ENCODE measurements around the gene RPS6KA2.

The RPS6KA2 gene

DNA sequence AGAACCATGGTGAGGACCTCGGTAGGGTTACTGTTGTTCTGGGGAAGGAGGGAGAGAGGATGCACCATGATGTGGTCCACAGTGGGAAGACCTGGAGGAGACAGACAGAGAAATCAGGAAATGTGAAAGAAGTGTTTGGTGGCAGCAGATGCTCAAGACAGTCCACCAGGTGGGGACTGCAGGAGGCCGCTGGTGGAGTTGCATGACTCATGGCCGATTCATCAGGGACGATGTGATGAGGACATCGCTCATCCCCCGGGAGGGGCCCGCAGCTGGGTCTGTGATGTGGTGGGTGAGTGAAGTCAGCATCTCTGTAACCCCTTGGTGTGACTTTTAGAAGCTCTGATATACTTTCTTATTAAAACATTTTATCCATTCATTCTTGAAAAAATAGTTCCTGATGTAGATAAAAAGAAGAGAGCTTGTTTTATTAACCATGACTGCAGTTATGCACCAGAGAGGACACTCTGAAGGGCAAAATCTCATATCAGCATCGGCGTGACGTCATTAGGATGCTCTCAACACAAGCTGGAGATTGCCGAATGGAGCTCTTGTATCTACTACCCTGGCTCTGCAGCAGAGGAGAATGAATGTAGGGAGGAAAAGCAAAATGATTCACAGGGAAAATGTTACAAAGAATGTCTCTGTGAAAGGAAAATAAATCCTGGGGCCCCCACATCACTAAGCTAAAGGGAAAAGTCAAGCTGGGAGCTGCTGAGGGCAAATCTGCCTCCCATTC is 111.8 kb downstream of the RPS6KA2 start:
- WGBS, 2 experiments: 82 to 87% methylated on average over 11 of the region's 11 CpGs
- no peaks in the 10 kb centered on the region for H3K27me3 ChIP-seq (ENCODE audit: control insufficient read depth, insufficient read depth, low read length, poor library complexity, severe bottlenecking)
- H3K9me3 ChIP-seq (ENCODE audit: control insufficient read depth, low read length): no peaks in the 10 kb centered on the region
- no peak overlapping the region for H3K4me3 ChIP-seq (ENCODE audit: insufficient read depth, low read depth, low read length)
- H3K4me1 ChIP-seq (ENCODE audit: control insufficient read depth, insufficient read depth, low read length): peaks cover 11% of the 10 kb centered on the region
- H3K36me3 ChIP-seq (ENCODE audit: control insufficient read depth, insufficient read depth, low read length): no peaks in the 10 kb centered on the region
- no peak overlapping the region for H3K27ac ChIP-seq (ENCODE audit: insufficient read depth, low read depth, low read length, poor library complexity, severe bottlenecking)

DNA sequence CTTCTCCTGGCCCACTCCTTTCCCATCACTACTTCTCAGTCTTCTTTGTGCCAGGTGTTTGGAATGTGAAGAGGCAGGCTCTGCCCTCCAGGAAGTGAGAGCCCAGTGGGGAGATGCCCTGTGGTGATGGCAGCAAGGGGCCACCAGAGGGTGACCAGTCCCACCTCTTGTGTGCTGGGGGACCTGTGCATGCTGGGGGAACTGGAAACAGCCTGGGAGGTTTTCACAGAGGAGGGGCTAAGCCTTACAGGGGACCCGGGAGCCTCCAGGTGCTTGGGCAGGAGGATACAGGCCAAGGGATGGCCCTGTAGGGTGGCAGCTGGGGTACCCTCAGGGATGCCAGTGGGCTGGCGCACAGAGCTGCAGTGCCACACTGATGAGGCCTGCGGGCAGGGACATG is 112.9 kb downstream of the RPS6KA2 start:
- Histone ChIP-seq H3K4me1 (ENCODE audit: control insufficient read depth, insufficient read depth, low read length) (peaks cover 11% of the 10 kb centered on the region), H3K9me3 (ENCODE audit: control insufficient read depth, low read length) (no peaks in the 10 kb centered on the region), H3K27ac (ENCODE audit: insufficient read depth, low read depth, low read length, poor library complexity, severe bottlenecking) (no peak overlapping the region), H3K4me3 (ENCODE audit: insufficient read depth, low read depth, low read length) (no peak overlapping the region), H3K27me3 (ENCODE audit: control insufficient read depth, insufficient read depth, low read length, poor library complexity, severe bottlenecking) (no peaks in the 10 kb centered on the region), H3K36me3 (ENCODE audit: control insufficient read depth, insufficient read depth, low read length) (no peaks in the 10 kb centered on the region)
- 96% methylated on average over 3 of the region's 3 CpGs for WGBS, 2 experiments

DNA sequence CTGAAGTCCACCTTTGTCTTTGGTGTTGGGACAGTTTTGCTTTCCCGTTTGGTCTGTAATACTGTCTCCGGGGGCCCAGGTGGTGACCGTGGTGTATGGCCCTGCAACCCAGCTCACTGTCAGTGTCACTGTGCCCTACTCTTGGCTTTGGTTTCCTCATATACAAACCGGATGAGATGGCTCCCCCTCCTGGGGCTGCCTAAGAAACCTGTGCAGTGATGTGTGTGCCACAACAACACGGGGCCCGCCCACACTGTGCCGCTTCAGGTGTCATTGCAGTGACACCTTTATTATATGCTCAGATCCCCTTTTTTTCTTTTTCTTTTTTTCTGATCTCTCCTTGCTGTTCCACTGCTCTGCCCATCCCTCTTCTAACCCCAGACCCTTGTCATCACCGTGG is 114.5 kb downstream of the RPS6KA2 start:
- no peaks in the 10 kb centered on the region for H3K9me3 ChIP-seq (ENCODE audit: control insufficient read depth, low read length)
- H3K36me3 ChIP-seq (ENCODE audit: control insufficient read depth, insufficient read depth, low read length): no peaks in the 10 kb centered on the region
- 91 to 93% methylated on average over 8 of the region's 8 CpGs for WGBS, 2 experiments
- no peak overlapping the region for H3K4me3 ChIP-seq (ENCODE audit: insufficient read depth, low read depth, low read length)
- H3K4me1 ChIP-seq (ENCODE audit: control insufficient read depth, insufficient read depth, low read length): peaks cover 19% of the 10 kb centered on the region
- H3K27me3 ChIP-seq (ENCODE audit: control insufficient read depth, insufficient read depth, low read length, poor library complexity, severe bottlenecking): no peaks in the 10 kb centered on the region
- no peak overlapping the region for H3K27ac ChIP-seq (ENCODE audit: insufficient read depth, low read depth, low read length, poor library complexity, severe bottlenecking)

DNA sequence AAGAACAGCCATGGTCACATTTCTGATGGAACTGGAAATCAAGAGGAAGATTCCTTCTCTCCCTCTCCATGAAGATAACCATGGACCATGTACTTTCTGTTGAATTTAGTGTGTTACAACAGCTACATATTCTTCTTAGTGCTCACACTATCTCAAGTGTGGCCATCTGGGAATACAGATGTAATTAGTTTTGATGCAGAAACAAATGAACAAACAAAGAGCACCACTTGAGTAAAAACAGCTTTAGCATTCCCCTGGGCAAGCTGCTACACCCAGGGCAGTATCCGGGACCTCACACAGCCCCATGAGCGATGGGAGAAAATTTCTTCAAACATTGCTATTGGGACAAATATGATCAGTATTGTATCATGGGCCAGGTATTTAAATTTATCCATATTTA is 115.7 kb downstream of the RPS6KA2 start:
- WGBS, 2 experiments: 98 to 100% methylated on average over 2 of the region's 2 CpGs
- no peaks in the 10 kb centered on the region for H3K9me3 ChIP-seq (ENCODE audit: control insufficient read depth, low read length)
- no peaks in the 10 kb centered on the region for H3K27me3 ChIP-seq (ENCODE audit: control insufficient read depth, insufficient read depth, low read length, poor library complexity, severe bottlenecking)
- no peak overlapping the region for H3K27ac ChIP-seq (ENCODE audit: insufficient read depth, low read depth, low read length, poor library complexity, severe bottlenecking)
- H3K36me3 ChIP-seq (ENCODE audit: control insufficient read depth, insufficient read depth, low read length): no peaks in the 10 kb centered on the region
- H3K4me3 ChIP-seq (ENCODE audit: insufficient read depth, low read depth, low read length): no peak overlapping the region
- peaks cover 15% of the 10 kb centered on the region for H3K4me1 ChIP-seq (ENCODE audit: control insufficient read depth, insufficient read depth, low read length)

DNA sequence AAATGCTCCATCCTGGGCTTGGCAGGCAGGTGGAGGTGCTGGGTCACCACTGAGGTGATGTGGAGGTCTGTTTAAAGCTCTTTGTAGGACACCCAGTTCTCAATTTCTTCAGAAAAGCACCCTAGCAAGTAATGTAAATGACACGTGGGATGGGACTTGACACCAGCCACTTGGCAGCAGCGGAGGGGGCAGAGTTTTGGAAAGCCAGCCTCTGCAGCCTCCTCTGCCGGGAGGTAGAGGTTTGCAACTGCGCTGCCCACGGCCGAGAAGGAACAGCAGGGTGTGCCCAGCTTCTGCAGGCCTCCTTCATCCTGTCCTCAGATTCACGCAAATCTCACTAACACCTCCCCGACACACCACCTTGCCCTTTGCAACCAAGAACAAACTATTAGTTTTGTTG is 117.9 kb downstream of the RPS6KA2 start:
- Histone ChIP-seq H3K4me3 (ENCODE audit: insufficient read depth, low read depth, low read length) (no peak overlapping the region), H3K4me1 (ENCODE audit: control insufficient read depth, insufficient read depth, low read length) (peaks cover 8% of the 10 kb centered on the region), H3K27ac (ENCODE audit: insufficient read depth, low read depth, low read length, poor library complexity, severe bottlenecking) (no peak overlapping the region), H3K9me3 (ENCODE audit: control insufficient read depth, low read length) (no peaks in the 10 kb centered on the region), H3K27me3 (ENCODE audit: control insufficient read depth, insufficient read depth, low read length, poor library complexity, severe bottlenecking) (no peaks in the 10 kb centered on the region), H3K36me3 (ENCODE audit: control insufficient read depth, insufficient read depth, low read length) (no peaks in the 10 kb centered on the region)
- 87 to 91% methylated on average over 8 of the region's 8 CpGs for WGBS, 2 experiments

DNA sequence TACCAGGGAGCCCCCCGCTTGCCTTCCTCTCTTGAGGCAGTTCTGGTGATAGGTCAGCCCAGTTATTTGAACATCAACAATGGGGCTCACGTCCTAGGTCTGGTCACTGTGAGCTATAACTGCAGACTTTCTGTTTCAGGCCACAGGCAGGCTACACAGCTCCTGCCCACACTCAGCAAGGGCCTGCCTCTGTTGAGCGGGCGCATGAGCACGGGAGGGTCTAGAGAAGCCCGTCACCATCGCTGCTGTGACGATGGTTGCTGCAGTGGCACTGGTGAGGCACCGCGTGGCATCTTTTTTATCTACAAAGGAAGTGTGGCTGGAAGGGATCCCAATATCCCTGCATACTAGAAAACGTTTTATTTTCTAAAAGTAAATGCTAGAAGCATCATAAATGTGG is 118.3 kb downstream of the RPS6KA2 start:
- no peaks in the 10 kb centered on the region for H3K9me3 ChIP-seq (ENCODE audit: control insufficient read depth, low read length)
- H3K27me3 ChIP-seq (ENCODE audit: control insufficient read depth, insufficient read depth, low read length, poor library complexity, severe bottlenecking): no peaks in the 10 kb centered on the region
- WGBS, 2 experiments: 85 to 88% methylated on average over 11 of the region's 11 CpGs
- H3K4me3 ChIP-seq (ENCODE audit: insufficient read depth, low read depth, low read length): no peak overlapping the region
- H3K36me3 ChIP-seq (ENCODE audit: control insufficient read depth, insufficient read depth, low read length): no peaks in the 10 kb centered on the region
- H3K4me1 ChIP-seq (ENCODE audit: control insufficient read depth, insufficient read depth, low read length): peaks cover 8% of the 10 kb centered on the region
- no peak overlapping the region for H3K27ac ChIP-seq (ENCODE audit: insufficient read depth, low read depth, low read length, poor library complexity, severe bottlenecking)

DNA sequence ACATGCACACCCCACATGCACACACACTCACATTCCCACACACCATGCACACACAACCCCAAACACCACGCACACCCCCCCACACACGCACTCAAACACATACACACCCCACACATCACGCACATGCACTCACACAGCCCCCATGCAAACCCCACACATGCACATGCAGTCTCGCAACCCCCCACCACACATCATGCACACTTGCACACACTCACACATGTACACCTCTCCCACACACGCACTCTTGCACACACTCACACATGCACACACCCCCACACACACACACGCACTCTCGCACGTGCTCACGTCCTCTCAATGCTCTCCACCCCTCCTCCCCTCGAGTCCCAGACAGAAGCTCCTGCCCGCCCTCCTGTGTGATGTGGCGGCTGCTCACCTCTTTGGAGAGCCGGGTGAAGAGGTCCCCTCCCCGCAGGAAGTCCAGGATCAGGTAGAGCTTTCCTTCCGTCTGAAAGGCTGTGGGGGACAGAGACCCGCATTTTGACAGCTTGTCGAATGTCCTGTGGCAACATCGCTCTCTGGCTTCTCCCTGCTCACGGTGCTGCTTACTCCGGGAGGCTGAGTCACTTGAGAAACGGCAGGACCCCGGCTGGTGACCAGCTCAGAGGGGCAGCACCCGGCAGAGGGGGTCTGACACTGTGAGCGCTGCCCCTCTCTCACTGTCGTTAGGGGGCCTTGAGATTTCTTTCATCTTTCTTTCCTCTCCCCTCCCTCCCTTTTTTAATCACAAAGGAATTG is 119.1 kb downstream of the RPS6KA2 start:
- no peak overlapping the region for H3K27ac ChIP-seq (ENCODE audit: insufficient read depth, low read depth, low read length, poor library complexity, severe bottlenecking)
- peaks cover 8% of the 10 kb centered on the region for H3K4me1 ChIP-seq (ENCODE audit: control insufficient read depth, insufficient read depth, low read length)
- no peaks in the 10 kb centered on the region for H3K36me3 ChIP-seq (ENCODE audit: control insufficient read depth, insufficient read depth, low read length)
- no peaks in the 10 kb centered on the region for H3K9me3 ChIP-seq (ENCODE audit: control insufficient read depth, low read length)
- H3K4me3 ChIP-seq (ENCODE audit: insufficient read depth, low read depth, low read length): no peak overlapping the region
- no peaks in the 10 kb centered on the region for H3K27me3 ChIP-seq (ENCODE audit: control insufficient read depth, insufficient read depth, low read length, poor library complexity, severe bottlenecking)
- WGBS, 2 experiments: 61 to 69% methylated on average over 25 of the region's 25 CpGs

DNA sequence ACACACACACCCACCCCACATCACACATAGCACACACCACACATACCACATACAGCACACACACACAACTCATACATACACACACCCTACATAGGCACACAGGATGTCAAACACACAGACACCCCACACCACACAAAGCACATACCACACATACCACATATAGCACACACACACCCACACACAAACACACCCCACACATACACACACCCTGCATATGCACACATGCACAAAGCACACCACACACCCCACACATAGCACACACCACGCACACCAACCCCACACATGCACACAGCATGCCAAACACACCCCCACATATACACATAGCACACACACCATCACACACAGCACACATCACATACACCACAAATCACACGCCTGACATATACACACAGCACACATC is 119.7 kb downstream of the RPS6KA2 start:
- peaks cover 8% of the 10 kb centered on the region for H3K4me1 ChIP-seq (ENCODE audit: control insufficient read depth, insufficient read depth, low read length)
- no peaks in the 10 kb centered on the region for H3K9me3 ChIP-seq (ENCODE audit: control insufficient read depth, low read length)
- WGBS, 2 experiments: 89 to 94% methylated on average over 2 of the region's 2 CpGs
- H3K36me3 ChIP-seq (ENCODE audit: control insufficient read depth, insufficient read depth, low read length): no peaks in the 10 kb centered on the region
- no peak overlapping the region for H3K27ac ChIP-seq (ENCODE audit: insufficient read depth, low read depth, low read length, poor library complexity, severe bottlenecking)
- no peak overlapping the region for H3K4me3 ChIP-seq (ENCODE audit: insufficient read depth, low read depth, low read length)
- H3K27me3 ChIP-seq (ENCODE audit: control insufficient read depth, insufficient read depth, low read length, poor library complexity, severe bottlenecking): no peaks in the 10 kb centered on the region

DNA sequence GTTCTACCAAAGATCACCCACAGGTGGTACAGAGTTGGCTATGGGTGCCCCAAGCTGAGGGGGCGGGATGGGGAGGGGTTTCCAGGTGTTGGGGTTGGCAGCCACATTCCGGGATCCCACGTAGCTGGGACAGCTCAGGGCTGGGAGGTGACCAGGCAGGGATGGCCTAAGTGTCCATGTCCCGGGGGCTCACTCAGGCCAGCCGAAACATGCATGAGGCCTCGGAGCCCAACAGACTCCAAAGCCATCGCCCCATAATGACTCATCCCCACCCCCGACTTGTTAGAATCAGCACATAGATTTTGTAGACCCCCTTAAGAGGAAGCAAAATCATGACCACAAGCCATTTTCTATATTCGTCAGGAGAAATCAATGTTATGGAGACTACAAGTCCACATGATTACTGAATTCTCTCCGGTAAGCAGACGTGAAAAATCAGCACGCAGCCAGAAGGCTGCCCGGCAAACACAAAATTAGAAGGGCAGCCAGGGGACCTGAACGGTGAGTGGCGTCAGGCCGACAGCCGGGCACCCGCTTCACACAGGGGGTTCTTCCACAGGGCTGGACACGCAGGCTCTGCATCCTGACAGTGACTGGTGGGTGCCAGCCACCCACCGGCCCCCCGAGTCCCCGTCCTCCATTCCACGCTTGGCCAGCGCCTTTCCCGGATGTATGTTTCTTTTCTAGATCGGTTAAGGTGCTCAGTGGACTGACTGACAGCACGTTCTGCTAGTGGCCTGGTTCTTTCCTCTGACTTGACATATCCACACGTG is 121.7 kb downstream of the RPS6KA2 start:
- Histone ChIP-seq H3K9me3 (ENCODE audit: control insufficient read depth, low read length) (no peaks in the 10 kb centered on the region), H3K27ac (ENCODE audit: insufficient read depth, low read depth, low read length, poor library complexity, severe bottlenecking) (no peak overlapping the region), H3K27me3 (ENCODE audit: control insufficient read depth, insufficient read depth, low read length, poor library complexity, severe bottlenecking) (no peaks in the 10 kb centered on the region), H3K36me3 (ENCODE audit: control insufficient read depth, insufficient read depth, low read length) (no peaks in the 10 kb centered on the region), H3K4me3 (ENCODE audit: insufficient read depth, low read depth, low read length) (no peak overlapping the region), H3K4me1 (ENCODE audit: control insufficient read depth, insufficient read depth, low read length) (peaks cover 8% of the 10 kb centered on the region)
- WGBS, 2 experiments: 95% methylated on average over 28 of the region's 28 CpGs

DNA sequence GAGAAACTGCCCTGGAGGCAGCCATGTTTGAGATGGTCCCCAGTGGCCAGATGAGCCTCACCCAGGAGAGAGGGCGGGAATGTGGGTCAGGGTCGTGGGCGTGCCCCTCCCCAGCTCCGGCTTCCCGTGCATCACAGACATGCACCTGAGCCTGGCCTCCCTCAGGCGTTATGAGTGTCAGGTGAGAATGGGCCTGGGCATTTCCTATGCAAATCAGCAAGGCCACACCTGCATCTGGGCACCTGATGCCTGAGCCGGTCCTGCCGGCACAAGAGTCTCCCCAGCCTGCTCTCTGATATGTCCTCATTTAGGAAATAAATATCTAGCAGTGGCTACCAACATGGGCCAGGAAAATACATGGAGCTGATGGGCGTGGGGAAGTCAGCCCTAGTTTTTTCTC is 123.0 kb downstream of the RPS6KA2 start:
- WGBS, 2 experiments: 94 to 95% methylated on average over 9 of the region's 9 CpGs
- Histone ChIP-seq H3K9me3 (ENCODE audit: control insufficient read depth, low read length) (no peaks in the 10 kb centered on the region), H3K27me3 (ENCODE audit: control insufficient read depth, insufficient read depth, low read length, poor library complexity, severe bottlenecking) (no peaks in the 10 kb centered on the region), H3K27ac (ENCODE audit: insufficient read depth, low read depth, low read length, poor library complexity, severe bottlenecking) (no peak overlapping the region), H3K4me3 (ENCODE audit: insufficient read depth, low read depth, low read length) (no peak overlapping the region), H3K4me1 (ENCODE audit: control insufficient read depth, insufficient read depth, low read length) (peaks cover 8% of the 10 kb centered on the region), H3K36me3 (ENCODE audit: control insufficient read depth, insufficient read depth, low read length) (no peaks in the 10 kb centered on the region)
